Measurements from ENCODE around the gene MCC.

The MCC gene

DNA sequence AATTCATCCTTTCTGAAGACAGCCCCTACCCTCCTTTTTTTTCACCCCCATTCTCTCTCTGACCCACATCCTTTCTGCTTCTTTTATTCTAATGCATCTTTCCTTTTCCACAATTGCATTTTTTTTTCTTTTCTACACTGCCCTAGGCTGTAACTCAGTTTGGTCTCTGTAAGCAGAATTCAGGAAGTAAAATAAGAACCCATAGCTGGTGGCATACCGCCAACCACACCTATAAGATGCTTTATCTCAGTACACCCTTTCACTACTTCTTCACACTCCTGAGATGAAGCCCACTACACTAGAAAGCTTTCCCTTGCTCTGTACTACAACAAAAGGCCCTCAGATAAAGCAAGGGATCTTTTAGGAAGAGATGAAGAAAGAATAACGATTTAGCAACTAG, 37.3 kb downstream of the MCC start:
- no peak for TF ChIP-seq ZFP30 (CRISPR knock-in tag; IDR thresholded peaks at IDR 0.05)
- no peak for TF ChIP-seq ZNF70 (CRISPR knock-in tag; IDR thresholded peaks at IDR 0.05)
- TF ChIP-seq RARB (CRISPR knock-in tag; IDR thresholded peaks at IDR 0.05): no peak
- TF ChIP-seq ISL1 (CRISPR knock-in tag; IDR thresholded peaks at IDR 0.05): no peak
- TF ChIP-seq, protein P1, sequence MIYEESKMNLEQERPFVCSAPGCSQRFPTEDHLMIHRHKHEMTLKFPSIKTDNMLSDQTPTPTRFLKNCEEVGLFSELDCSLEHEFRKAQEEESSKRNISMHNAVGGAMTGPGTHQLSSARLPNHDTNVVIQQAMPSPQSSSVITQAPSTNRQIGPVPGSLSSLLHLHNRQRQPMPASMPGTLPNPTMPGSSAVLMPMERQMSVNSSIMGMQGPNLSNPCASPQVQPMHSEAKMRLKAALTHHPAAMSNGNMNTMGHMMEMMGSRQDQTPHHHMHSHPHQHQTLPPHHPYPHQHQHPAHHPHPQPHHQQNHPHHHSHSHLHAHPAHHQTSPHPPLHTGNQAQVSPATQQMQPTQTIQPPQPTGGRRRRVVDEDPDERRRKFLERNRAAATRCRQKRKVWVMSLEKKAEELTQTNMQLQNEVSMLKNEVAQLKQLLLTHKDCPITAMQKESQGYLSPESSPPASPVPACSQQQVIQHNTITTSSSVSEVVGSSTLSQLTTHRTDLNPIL (CRISPR knock-in tag; IDR thresholded peaks at IDR 0.05; ENCODE audit: low read depth): no peak
- TF ChIP-seq TOX (CRISPR knock-in tag; IDR thresholded peaks at IDR 0.05; ENCODE audit: borderline replicate concordance): no peak
- no peak for TF ChIP-seq ZFP3 (CRISPR knock-in tag; IDR thresholded peaks at IDR 0.05)
- TF ChIP-seq CSDC2 (CRISPR knock-in tag; IDR thresholded peaks at IDR 0.05): no peak
- TF ChIP-seq BACH2 (CRISPR knock-in tag; IDR thresholded peaks at IDR 0.05; ENCODE audit: borderline replicate concordance): no peak
- TF ChIP-seq ZC3H10 (CRISPR knock-in tag; IDR thresholded peaks at IDR 0.05): no peak
- no peak for TF ChIP-seq POU6F1 (CRISPR knock-in tag; IDR thresholded peaks at IDR 0.05; ENCODE audit: borderline replicate concordance, low read depth)
- TF ChIP-seq, protein P2, sequence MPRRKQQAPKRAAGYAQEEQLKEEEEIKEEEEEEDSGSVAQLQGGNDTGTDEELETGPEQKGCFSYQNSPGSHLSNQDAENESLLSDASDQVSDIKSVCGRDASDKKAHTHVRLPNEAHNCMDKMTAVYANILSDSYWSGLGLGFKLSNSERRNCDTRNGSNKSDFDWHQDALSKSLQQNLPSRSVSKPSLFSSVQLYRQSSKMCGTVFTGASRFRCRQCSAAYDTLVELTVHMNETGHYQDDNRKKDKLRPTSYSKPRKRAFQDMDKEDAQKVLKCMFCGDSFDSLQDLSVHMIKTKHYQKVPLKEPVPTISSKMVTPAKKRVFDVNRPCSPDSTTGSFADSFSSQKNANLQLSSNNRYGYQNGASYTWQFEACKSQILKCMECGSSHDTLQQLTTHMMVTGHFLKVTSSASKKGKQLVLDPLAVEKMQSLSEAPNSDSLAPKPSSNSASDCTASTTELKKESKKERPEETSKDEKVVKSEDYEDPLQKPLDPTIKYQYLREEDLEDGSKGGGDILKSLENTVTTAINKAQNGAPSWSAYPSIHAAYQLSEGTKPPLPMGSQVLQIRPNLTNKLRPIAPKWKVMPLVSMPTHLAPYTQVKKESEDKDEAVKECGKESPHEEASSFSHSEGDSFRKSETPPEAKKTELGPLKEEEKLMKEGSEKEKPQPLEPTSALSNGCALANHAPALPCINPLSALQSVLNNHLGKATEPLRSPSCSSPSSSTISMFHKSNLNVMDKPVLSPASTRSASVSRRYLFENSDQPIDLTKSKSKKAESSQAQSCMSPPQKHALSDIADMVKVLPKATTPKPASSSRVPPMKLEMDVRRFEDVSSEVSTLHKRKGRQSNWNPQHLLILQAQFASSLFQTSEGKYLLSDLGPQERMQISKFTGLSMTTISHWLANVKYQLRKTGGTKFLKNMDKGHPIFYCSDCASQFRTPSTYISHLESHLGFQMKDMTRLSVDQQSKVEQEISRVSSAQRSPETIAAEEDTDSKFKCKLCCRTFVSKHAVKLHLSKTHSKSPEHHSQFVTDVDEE (CRISPR knock-in tag; IDR thresholded peaks at IDR 0.05): no peak
- no peak for TF ChIP-seq CSRNP3 (CRISPR knock-in tag; IDR thresholded peaks at IDR 0.05)
- no peak for TF ChIP-seq GLIS3 (CRISPR knock-in tag; IDR thresholded peaks at IDR 0.05)
- no peak for TF ChIP-seq OSR1 (CRISPR knock-in tag; IDR thresholded peaks at IDR 0.05)
- no peak for TF ChIP-seq ZNF8 (CRISPR knock-in tag; IDR thresholded peaks at IDR 0.05)
- no peak for TF ChIP-seq ARNTL (CRISPR knock-in tag; IDR thresholded peaks at IDR 0.05; ENCODE audit: borderline replicate concordance, low read depth)
- TF ChIP-seq SNAI2 (CRISPR knock-in tag; IDR thresholded peaks at IDR 0.05): no peak
- no peak for TF ChIP-seq ESRRG (CRISPR knock-in tag; IDR thresholded peaks at IDR 0.05)
- no peak for TF ChIP-seq PPARA (CRISPR knock-in tag; IDR thresholded peaks at IDR 0.05; ENCODE audit: borderline replicate concordance)

GRCh38 chr5:113450462-113450861, 37.8 kb downstream of the MCC start:
- ATAC-seq: no peak
- TF ChIP-seq POU6F1 (CRISPR knock-in tag; IDR thresholded peaks at IDR 0.05; ENCODE audit: borderline replicate concordance, low read depth) (no peak), RARB (CRISPR knock-in tag; IDR thresholded peaks at IDR 0.05) (no peak), BACH2 (CRISPR knock-in tag; IDR thresholded peaks at IDR 0.05; ENCODE audit: borderline replicate concordance) (no peak), ZC3H10 (CRISPR knock-in tag; IDR thresholded peaks at IDR 0.05) (no peak), ZNF70 (CRISPR knock-in tag; IDR thresholded peaks at IDR 0.05) (no peak), PPARA (CRISPR knock-in tag; IDR thresholded peaks at IDR 0.05; ENCODE audit: borderline replicate concordance) (no peak), CSDC2 (CRISPR knock-in tag; IDR thresholded peaks at IDR 0.05) (no peak), CSRNP3 (CRISPR knock-in tag; IDR thresholded peaks at IDR 0.05) (no peak), ESRRG (CRISPR knock-in tag; IDR thresholded peaks at IDR 0.05) (no peak), ISL1 (CRISPR knock-in tag; IDR thresholded peaks at IDR 0.05) (no peak), ARNTL (CRISPR knock-in tag; IDR thresholded peaks at IDR 0.05; ENCODE audit: borderline replicate concordance, low read depth) (no peak), OSR1 (CRISPR knock-in tag; IDR thresholded peaks at IDR 0.05) (no peak)
- TF ChIP-seq, protein P3, sequence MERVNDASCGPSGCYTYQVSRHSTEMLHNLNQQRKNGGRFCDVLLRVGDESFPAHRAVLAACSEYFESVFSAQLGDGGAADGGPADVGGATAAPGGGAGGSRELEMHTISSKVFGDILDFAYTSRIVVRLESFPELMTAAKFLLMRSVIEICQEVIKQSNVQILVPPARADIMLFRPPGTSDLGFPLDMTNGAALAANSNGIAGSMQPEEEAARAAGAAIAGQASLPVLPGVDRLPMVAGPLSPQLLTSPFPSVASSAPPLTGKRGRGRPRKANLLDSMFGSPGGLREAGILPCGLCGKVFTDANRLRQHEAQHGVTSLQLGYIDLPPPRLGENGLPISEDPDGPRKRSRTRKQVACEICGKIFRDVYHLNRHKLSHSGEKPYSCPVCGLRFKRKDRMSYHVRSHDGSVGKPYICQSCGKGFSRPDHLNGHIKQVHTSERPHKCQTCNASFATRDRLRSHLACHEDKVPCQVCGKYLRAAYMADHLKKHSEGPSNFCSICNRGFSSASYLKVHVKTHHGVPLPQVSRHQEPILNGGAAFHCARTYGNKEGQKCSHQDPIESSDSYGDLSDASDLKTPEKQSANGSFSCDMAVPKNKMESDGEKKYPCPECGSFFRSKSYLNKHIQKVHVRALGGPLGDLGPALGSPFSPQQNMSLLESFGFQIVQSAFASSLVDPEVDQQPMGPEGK (CRISPR knock-in tag; IDR thresholded peaks at IDR 0.05; ENCODE audit: borderline replicate concordance): no peak
- TF ChIP-seq, protein P2 (CRISPR knock-in tag; IDR thresholded peaks at IDR 0.05): no peak
- TF ChIP-seq, protein P1 (CRISPR knock-in tag; IDR thresholded peaks at IDR 0.05; ENCODE audit: low read depth): no peak

More for the DNA sequence above, 37.3 kb downstream of the MCC start:
- ATAC-seq: no peak
